Activated CD4-positive, alpha-beta T cell treated with anti-CD3 and anti-CD28 coated beads for 48 hours (primary cell): ENCODE measurements around the gene ATP8B4.

Experiments used
- DNase-seq: peaks from one replicate; pipeline ENCODE4 v3.0.0-alpha.2; 2020

Gene ATP8B4

DNA sequence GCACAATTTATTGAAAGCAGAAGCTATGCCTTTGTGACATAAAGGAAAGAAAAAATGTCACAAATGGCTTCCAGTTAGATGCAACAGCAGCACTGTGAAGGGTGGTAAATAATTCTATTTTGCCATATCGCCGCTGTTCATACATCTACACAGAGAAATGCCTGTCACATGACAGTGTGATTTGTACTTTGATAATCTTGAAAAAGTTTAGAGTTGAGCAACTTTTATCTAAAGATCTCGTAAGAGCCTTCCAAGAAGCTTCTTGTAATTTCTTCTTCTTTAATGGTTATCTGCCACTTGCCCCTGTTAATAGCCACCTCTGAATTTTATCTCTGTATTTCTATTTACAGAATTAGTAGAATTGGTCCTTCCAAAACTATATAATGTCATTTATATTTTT is 192.3 kb downstream of the ATP8B4 start:
- no peak for DNase-seq

DNA sequence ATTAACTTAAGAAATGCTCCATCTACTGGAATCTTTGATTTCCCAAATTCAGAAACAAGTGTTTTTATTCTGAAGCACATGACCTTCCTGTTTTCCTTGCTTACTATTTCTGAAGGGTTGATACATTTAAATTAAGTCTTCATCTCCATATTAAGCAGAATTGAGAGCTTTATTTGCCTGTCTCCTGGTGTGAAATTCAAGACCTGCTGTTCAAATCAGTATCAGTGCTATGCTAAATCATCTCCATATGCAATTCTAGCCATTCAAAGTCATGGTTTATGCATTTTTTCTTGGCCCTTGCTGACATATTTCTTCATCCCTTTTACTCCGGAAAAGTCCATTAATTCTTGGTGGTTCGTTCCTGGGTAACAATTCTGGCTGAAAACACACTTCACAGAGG is 195.4 kb downstream of the ATP8B4 start:
- DNase-seq = no peak

DNA sequence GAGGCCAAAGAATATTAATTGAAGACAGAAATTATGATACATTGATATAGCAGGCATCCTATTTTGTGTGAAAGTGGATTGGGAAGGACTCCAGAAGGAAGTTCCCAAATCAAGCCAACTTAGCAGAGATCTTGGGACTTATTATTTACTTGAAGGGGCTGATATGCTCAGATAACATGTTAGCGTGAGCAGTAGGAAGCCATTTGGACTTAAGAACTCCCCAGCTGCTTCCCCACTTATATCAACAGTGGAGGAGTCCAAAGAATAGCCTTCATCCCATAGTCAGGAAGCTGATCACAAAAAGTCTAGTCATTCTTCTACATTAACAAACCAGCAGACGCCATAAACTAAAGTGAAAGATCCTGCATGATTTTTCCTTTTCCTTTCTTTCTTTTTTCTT is 200.0 kb downstream of the ATP8B4 start:
- no peak for DNase-seq

DNA sequence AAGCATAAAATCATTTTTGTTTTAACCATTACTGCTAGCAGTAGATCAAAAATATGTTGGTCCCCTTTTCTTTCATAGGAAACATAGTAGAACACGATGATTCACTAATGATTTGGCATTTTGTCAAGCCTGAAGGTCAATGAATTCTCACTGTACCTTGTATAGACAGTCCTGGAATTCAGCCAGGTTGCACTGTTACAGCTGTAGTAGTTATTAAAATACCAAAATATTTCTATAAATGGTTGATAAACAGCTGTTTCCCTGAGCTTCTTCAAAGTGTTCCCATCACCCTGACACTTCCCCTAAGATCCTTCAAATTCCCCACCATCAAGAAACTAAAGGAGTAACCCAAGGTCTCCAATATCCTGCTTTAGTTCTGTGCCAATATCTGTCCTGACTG is 200.9 kb downstream of the ATP8B4 start:
- DNase-seq = no peak

DNA sequence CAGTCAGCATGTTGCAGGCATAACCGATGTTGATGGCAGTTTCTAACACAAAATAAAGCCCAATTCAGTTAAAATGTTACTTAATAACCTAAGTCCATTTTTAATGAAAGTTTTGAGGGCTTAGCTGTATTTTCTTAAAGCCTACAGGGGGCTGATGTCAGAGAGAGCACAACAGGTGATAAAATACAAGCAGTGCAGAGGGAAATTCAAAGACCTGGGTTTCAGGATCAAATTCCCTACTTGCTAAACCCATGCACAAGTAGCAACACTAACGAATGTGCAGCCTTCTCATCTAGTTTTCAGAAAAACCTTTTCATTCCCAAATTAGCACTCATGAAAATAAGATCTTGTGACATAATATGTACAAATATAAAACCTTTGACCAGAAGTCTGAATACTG is 202.0 kb downstream of the ATP8B4 start:
- DNase-seq = no peak

DNA sequence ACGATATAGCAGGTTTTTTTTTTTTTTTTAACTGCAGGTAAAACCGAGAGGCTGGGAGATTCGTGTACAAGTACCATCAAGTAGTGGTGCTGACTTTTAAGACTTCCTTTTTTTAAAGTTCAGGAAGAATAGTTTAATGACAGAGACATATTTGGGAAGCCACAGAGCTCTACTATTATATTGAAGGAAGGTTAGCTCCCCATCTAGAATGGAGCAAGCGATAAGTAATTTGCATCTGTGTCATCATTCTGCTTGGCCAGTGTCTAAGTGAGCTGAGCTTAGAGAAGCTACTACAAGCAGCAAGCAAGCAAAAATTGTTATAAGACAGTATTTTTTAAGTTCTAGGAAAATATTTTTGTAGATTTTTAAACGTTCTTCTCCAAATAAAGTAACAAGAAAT is 203.2 kb downstream of the ATP8B4 start:
- DNase-seq = no peak

DNA sequence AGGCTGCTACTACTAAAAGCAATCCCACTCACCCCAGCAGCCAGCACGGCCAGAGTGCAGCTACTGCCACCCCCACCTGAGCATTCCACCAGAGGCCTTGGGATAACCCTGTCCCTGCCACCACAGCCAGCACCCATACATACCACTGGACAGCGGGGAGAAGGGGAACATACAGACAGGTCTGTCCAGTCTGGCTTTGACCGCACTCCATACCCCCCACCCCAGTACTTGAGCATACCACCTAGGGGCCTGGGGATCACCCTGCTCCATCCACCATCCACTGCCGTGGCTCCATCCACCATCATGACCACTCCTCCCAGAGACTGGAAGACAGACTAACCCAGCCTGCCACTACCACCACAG is 210.1 kb downstream of the ATP8B4 start:
- DNase-seq = no peak

DNA sequence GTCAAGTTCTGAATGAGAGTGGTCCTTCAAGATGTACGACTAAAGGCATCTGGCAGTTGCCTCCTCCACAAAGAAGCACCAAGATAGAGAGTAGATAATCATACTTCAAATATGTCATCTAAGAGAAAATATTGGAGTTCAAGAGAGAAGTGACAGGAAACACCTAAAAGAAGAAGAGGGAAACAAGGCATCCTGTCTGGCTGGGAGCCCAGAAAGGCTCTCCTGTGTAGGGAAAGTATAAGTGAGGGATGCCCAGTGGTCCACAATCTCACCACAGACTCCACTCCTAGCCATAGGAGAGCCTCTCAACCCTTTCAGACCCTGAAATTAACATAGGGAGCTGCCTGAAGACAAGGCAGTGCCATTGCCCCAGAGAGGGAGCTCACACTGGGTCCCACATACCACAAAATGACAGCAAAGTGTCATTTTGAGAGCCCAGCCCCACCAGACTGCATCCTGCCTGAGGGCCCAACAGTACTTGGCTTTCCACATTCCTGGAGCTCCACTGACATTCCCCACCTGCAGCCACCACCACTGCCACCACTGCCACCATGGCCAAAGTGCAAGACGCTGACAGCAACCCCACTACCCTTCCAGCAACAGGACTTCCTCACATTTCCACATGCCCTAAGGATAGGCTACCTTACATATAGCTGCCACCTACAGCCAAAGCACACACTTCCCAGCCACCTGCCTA is 210.6 kb downstream of the ATP8B4 start:
- DNase-seq = no peak

DNA sequence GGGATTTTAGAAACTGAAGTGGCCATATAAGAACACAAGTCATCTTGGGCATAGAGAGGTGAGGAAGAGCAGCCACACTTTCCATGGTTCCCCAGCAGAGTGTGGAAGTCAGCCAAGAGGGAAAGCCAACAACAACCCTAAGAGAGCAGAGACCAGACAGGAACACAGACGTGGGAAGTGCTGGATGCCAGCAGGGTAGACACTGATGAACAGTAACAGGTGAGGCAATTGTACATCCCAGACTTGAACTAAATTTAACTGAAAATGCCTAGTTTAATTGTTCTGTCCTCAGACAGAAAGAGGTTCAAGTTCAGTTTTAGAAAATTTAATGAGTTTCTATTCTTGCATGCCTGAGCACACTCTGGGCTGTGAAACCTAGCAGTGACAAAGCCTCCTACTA is 212.1 kb downstream of the ATP8B4 start:
- DNase-seq = no peak

DNA sequence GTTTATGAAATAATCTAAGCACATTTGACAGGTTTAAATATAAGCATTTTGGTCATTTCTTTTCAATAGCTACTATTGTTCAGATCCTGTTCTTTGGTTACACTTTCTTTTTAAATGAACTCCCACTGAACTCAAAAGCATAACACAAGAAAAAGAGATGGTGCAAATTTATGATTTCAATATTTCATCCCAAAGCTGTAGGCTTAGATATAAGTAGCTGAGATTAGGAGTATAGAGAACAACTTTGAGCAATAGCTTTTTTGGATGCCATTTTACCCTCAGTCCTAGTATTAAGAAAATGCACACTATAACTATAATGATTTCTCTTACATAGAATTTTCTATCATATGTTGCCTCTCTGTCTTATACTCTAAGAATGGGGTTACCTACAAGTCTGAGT is 213.8 kb downstream of the ATP8B4 start:
- DNase-seq = no peak

DNA sequence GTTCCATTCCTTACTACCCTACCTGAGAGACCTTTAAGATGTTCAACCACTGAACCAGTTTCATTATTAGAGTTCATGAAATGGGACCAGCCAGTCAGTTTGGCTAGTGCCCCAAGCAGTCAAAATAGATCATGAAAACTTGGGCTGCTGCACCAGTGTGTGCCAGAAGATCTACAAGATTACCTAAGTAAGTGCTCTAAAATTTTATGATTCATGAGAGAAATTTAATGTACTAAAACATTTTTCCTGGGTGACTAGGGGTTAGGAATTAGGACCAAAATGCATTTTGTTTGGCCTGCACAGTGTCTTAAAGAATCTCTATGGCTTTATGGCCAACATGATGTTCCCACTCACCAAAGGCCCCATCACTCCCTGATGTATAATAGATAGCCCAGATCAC is 214.7 kb downstream of the ATP8B4 start:
- DNase-seq = no peak

DNA sequence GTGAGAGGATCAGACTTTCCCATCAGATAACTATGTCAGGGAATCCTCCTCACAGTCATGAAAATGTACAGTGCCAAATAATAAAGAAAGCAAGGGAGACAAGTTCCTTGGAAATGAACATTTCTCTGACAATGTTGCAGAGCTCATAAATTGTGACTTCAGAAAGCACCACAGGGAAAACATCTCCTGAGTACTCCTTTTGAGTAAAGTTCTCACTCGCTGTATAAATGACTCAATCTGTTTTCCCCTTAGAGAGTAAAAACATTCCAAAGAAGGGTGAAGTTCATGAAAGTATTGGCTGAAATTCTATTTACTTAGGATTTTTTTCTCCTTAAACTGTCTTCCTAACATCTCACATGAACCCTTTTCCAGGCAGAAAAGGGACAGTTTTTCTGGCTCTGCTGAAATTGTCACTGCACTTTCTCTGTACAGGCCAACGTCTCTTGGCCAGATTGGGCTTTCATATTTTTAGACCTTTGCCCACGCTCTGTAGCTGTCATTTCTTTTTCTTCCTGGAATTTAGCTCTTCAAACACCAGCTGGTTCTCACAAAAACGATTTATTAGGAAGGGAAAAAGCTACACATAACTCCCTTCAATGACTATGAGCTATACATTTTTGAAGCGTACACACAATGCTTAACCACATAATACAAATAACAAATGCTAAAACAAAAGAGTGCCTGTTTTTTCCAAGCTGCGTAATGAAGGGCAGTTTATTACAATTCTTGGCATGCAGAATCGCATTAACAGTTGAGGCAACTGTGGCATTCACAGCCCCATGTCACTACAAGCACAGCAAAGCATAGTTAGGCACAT is 216.1 kb downstream of the ATP8B4 start:
- no peak for DNase-seq

DNA sequence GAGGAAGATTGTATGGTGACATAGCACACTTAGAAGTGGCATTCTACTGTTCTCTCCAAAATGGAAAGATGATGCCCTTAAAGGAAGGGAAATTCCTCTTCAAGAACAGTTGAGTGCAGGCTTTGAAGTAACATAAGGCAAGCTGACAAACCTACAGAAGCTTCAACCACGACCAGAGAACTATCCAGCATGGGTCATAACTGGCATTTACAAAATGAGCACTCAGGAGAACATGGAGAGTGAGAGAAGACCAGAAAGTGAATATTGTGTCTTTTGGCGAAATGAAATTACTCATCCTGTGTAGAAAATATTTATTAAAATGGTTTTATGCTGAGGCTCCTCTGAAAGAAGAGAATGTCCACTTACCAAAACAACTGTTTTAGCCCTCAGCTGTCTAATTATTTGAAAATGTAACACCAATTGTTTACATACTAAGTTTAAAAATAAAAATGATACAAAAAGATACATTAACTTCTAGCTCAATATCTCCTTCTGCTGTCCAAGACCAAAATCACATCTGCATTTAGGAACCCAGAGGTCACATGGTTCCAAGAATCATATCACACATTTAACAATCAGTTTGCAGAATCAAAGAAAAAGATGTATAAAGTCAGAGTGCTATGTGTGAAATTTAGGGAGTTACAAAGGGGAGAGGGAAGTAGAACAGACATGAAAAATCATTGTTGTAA is 216.9 kb downstream of the ATP8B4 start:
- DNase-seq = no peak

DNA sequence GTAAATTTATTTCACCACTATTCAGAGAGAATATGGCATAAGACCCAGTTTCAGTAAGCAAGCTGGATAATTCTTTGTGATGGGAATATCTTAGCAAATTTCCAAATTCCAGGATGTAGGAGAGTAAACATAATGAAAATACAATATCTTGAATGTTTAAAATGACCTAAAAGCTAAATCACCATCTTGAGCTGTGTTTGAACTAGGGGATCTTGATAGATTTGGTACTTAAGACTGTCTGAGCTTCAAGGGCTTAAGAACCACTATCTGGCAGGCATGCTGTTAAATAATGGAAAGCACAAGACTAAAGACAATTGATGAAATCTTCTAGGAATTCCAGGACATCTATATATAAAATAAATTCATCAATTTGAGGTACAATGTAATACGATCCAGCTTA is 217.7 kb downstream of the ATP8B4 start:
- no peak for DNase-seq

DNA sequence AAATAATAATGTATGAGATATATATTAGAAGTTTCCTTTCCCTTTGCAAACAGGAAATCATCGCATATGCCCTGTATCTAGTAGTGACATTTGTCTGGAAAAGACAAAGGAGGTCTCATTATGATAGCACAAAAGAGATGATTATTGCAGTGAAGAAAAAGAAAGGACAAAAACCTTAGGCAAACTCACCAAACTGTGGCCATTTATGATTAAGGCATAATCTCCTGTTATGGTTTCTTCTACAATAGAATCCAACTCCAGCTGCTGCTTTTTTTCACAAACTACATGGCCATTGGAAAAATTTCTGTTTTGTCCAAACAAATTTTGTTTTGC is 218.2 kb downstream of the ATP8B4 start:
- DNase-seq = no peak

DNA sequence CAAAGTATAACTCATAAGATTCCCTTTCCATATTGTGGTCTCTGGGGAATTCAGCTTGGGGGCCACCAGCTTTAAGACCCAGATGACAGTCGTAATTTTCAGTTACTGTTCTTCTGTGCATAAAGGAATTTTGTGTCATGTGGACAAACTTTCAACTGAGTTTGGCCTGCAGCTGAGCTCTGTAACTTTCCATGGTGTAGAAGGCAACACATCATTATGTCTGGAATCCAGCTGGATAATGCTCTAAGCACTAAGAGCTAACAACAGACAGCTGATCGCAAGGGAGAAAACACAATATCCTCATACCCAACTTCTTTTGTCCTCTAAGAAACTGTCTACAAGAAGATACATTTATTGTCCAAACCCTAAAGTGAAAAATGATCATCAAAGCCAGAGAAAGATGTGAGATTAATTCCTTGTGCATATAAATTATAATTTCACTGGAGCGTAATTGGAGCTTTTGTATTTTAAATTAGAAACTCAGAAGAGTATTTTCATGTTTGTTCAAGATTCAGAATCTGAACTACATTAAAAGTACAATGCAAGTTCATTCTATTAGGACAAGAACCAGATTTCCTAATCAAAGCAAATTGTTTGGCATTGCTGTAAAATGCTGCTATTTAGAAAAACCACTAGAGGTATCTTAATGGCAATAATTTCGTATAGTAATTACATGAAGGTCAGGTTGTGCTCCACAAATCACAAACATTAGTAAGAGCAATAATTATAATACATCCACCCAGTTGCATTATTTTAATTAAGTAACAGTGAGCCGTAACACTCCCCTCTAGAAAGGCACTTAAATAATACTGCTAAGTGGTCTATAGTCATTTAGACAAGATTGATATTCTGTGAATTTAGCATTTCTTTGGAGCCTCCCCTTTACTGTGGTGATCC is 218.8 kb downstream of the ATP8B4 start:
- DNase-seq = no peak

DNA sequence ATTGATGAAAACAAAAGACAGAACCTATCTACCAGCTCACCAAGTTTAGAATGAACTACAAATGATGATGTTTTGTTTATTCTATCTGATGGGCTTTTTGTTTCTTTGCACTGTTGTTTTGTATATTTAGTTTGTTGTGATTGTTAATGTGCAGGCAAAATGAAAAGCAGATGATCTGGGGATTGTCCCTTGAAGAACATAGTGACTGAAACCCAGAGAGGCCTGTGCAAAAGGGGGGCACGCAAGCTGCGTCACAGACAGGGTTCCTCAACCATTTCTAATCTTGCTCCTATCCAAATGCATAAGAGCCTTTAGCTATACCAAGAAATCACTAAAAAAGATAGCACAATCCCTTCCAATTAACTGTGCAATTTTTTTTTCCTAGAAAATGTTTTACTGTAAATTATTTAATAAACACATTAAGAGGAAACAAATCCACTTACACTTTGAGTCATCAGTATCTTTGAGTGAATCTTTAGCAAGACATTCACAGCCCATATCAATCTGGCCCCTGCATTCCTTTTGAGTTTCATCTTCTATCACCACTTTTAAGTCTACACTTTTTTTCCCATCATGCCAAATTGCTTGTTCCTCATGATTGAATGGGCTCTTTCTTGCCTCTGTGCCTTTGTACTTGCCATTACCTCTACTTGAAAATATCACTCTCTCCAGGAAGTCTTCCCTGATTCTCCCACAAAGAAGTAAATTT is 220.3 kb downstream of the ATP8B4 start:
- DNase-seq = no peak

DNA sequence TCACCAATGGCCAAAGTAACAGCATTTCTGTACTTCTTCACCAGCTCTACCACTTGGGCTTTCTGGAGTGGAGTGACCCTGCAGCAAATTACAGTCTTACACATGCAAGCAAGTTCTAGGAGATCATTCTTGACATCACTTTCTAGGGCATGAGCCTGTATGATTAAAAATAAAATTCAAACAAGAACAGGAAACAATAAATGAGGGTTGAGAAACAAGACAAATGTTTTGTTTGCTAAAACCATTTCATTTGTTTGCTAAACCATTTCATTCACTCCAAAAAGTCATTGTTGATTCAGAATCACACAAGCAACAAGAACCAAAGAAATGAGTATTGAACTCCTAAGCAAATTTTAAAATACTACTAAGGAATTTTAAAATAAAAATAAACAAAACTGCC is 220.9 kb downstream of the ATP8B4 start:
- no peak for DNase-seq

DNA sequence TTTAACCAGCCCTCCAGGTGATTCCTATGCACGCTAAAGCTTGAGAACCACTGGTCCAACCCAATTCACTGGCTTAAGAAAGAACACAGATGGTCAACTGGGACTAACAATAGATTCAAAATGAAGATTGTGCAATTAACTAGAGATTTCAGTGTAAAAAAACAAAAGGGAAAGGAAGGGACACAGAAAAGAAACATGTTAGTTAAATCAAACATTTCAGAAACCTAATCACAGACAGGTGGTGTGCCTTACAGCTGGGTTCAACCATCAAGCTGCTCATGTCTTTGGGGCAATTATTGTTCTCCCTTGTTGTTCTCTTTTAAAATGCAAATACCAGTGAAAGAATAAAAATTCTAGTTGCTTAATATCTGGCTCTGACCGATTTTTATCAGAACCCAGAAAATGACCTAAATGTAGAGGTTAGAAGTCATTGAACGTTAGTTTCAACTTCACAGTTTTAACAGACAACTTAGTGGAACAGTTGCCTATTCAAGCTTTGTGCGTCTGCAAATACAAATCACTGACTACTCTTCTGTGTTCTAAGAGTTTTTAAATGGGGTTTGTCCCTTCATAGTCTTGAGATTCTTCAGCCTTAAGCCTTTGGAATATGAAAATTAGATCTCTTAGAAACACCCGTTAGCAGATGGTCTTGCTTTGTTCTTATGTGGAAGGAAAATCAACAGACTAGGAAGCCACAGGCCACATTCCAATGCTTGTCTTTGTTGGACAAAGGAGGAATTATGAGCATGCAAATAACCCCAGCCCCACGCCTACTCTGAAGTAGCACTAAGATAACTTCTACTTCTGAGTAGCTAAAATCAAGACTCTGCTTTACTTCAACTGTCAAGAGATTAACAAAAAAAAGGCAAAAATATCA is 223.4 kb downstream of the ATP8B4 start:
- no peak for DNase-seq

DNA sequence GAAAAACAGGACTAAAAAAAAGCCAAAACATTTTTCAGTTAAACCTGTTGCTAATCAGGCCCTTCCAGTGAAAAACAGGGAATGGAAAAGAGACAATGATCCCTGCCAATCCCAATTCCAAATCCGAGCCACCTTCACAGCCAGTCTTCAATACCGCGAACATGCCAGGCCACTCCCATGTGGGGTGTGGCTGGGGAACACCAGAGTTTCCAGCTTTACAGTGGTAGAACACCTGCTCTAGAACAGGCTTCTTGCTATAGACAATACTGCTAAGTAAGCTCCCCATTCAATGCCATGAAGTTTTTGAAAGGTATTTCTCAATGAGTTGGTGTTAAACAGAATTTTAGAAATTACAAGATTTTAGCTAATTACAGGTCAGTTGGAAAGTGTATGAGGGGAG is 228.3 kb downstream of the ATP8B4 start:
- DNase-seq = no peak

DNA sequence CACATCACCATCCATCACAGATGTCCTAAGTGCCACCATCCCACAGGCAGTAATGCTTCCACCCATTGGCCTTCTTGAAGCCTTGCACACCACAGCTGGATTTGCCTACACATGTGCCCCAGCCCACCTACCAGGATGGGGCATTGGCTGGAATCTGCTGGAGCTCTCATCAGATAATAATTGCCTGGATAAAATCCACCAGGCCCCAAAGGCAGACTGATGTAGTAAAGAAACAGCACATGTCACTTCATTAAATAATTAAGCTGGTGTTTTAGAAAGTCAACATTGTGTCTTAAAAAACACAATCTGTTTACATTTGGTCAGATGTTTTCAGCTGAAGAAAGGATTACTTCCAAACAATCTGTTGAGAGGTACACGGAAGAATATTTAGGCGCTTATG is 229.5 kb downstream of the ATP8B4 start:
- DNase-seq = no peak

DNA sequence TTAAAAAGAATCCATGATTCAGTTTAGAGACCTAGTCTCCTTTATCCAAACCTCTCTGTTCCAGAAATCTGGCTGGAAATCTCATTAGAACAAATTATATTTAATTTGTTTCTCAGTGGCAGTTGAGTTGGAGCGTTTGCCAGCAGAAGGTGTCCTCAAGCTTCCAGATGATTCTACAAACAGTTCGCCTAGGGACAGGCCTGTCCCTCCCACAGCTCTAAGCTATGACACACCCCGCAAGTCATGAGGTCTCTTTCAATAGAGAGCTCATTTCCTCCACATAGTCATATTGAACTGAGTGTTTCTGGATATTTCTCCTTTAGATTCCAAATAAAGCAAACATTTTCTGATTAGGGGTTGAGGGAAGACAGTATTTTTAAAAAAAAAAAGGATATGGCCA is 230.3 kb downstream of the ATP8B4 start:
- DNase-seq = no peak
